HG03064 (cell line): ENCODE measurements around the gene PARP3.

Source experiments
- ATAC-seq: cut with Tn5 transposase; IDR thresholded peaks from one replicate; pipeline ENCODE4 v1.9.1; 2021; ENCODE audit warnings: low read depth; ENCODE audit not compliant: unreplicated experiment

The PARP3 gene

DNA sequence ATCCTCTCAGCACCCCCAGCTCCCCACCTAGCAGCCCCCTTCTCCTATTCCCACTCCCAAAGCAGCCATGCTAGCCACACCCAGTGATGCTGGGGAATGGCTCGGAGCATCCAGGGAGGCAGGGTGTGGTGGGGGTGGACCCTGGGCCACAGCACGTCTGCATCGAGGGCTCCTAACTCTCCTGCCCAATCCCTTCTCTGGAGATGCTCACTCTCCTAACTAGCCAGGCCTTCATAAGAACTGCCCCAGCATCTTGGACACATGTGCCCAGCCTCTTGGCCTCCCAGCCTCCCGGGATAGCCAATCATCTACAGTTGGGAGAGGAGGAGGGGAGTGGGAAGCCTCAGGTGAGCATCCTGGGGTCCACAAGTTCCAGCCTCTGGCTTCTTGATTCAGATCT is 22.4 kb downstream of the PARP3 start:
- no peak for ATAC-seq

GRCh38 chr3:51966016-51966415 is 23.9 kb downstream of the PARP3 start:
- no peak for ATAC-seq

DNA sequence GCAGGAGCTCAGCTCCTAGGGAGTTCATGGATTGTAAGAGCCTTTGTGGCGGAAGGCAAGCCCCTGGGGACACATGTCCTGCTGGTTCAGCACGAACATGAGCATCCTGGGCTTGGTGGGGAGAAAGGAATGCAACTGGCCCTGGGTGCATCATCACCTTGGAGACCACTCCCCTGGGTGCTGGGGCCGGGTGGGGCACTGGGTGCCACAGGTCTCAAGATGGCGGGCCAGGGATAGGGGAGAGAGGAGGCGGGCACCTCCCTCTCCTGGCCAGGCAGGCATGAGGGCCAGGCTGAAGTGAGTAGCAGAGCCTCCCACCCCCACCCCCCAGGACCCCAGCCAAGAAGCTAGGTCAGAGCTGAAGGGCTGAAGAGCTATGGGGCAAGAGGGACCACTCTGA is 24.3 kb downstream of the PARP3 start:
- no peak for ATAC-seq

DNA sequence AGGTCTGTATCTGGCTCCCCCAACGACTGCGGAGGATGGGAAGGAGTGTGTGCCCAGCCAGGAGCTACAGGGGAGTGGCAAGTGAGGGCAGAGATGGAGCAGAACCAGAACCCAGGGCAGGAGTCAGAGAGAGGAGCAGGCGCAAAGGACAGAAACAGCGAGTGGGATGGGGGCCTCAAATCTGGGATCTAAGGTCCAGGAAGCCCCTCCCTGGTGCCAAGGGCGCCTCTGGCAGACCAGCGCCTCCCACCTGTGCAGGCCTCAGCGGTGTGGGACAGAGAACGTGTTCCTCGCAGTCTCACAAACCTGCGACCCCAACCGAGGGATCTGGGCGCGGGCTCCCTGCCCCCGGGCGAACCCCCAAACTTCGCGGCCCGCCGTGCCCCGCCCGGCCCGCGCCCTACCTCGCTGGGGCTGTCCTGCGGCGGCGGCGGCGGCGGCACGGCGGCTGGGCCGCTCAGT is 24.8 kb downstream of the PARP3 start:
- no peak for ATAC-seq

- peak; percentile 51 for ATAC-seq
Observed at GRCh38 chr3:51967384-51968169, 25.4 kb downstream of the PARP3 start, which contains the start of gene PCBP4. Gene PCBP4, minus strand, starts transcription at chr3:51967454. Its CDS starts 6,214 bp downstream, at chr3:51961240.

GRCh38 chr3:51968170-51968775 is 26.1 kb downstream of the PARP3 start:
- no peak for ATAC-seq

- ATAC-seq: no peak
Observed at GRCh38 chr3:51968883-51969678, 26.9 kb downstream of the PARP3 start.

GRCh38 chr3:51969841-51970240 is 27.7 kb downstream of the PARP3 start:
- ATAC-seq: no peak

- no peak for ATAC-seq
Observed at GRCh38 chr3:51970606-51971300, 28.6 kb downstream of the PARP3 start.

- no peak for ATAC-seq
Observed at GRCh38 chr3:51971350-51971749, 29.2 kb downstream of the PARP3 start.

GRCh38 chr3:51974277-51974962 is 32.3 kb downstream of the PARP3 start:
- ATAC-seq: no peak

DNA sequence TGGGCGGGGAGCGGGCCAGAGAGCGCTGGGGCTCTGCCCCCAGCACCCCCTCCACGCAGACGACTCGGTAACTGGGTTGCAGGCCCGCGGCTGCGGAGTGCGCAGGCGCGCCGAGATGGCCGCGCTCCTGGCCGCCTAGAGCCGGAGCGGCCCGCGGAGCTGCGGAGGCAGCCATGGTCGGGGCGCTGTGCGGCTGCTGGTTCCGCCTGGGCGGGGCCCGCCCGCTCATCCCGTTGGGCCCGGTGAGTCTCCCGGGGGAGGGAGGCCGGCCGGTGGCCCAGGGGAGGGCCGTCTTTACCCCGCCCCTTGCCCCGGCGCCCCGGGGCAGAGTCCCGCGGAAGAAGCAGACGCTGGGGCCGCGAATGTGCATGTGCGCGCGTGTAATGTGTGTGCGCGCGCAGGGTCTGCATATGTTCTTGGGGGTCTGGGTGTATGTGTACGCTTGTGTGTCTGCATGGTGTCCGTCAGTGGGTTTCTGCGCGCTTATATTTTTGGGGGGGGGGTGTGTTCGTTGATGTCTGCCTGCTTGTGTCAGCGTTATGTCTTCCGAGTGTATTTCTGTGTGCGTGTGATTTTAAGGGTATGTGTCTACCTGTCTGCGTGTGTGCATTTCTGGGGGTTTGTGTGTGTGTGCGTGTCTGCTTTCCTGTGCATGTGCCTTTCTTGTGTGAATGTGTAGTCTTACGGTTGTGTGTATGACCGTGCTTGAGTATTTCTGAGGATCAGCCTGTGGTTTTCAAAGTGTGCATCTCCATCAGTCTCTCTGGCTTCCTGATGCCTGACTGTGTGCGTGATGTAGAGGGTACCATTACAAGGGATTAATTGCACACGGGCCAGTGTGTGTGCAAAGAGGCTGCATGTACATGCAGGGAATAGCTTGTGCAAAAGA is 33.0 kb downstream of the PARP3 start, which contains the start of gene ABHD14A:
ABHD14A (plus strand) TSS at position 102 of the 889 bp plus-strand sequence; CDS start at position 174, 72 bp downstream.
- peak; percentile 54 for ATAC-seq

- ATAC-seq: no peak
Observed at GRCh38 chr3:51975852-51976549, 33.8 kb downstream of the PARP3 start.

- no peak for ATAC-seq
Observed at GRCh38 chr3:51977446-51978142, 35.4 kb downstream of the PARP3 start.

DNA sequence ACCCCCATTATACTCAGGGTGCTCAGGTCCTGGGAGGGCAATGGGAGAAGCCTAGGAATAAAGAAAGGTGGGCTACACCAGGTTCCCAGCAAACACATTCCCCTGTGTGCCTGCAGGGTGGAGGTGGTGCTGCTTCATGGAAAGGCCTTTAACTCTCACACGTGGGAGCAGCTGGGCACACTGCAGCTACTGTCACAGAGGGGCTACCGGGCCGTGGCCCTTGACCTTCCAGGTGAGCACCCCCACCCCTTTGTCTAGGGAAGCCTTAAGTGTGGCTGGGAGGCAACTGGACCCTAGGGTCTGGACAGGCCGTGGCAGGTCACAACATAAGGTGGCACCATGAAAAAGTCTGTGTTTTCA is 36.0 kb downstream of the PARP3 start:
- ATAC-seq: no peak

GRCh38 chr3:51980253-51980652 is 38.1 kb downstream of the PARP3 start:
- no peak for ATAC-seq

DNA sequence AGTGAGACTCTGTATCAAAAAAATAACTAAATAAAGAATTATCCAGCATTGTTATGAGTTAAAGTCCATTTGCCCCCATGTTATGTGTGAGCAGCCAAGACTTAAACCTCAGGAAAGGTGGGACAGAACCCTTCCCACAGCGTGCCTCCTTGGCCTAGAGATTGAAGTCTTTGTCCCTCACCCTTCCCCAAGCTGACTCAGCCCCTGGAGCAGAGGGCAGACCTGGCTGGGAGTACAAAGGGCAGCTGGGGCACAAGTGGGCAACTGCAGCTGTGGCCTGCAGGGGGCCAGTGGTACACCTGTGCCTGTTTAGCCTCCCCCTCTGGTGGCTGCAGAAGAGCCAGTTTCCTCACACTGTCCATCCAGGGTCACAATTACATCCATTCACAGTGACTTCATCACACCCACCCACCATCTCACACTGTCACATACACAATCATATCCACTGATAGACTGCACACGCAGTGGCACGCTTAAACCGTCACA is 40.2 kb downstream of the PARP3 start:
- ATAC-seq: peak; percentile 37
